GM12801 (cell line): ENCODE results near the gene TAF11.

ENCODE experiments used
- TF ChIP-seq, protein P1 (sequence below): IDR thresholded peaks from one replicate; pipeline ENCODE4 v1.5.1; 2011; ENCODE audit warnings: control low read depth; ENCODE audit not compliant: insufficient read length; ENCODE audit errors: extremely low read depth

Gene TAF11

DNA sequence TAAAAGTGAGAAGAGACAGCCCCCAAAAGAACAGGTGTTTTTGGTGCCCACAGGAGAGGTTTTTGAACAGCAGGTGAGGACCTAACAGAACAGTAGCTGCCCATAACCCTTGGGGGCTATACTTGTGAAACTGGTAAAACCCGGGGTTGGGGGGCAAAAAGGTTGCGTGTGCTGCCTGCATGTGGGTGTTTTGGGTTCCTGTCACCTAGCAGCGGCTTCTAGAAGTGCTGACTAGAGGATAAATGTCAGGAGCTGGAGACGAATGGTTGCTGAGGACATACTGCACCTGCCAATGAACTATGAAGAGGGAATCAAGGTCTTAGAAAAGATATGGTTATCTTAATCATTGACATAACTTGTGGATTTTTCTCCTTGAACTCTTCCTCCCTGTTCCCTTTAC, 16.0 kb downstream of the TAF11 start:
- TF ChIP-seq, protein P1, sequence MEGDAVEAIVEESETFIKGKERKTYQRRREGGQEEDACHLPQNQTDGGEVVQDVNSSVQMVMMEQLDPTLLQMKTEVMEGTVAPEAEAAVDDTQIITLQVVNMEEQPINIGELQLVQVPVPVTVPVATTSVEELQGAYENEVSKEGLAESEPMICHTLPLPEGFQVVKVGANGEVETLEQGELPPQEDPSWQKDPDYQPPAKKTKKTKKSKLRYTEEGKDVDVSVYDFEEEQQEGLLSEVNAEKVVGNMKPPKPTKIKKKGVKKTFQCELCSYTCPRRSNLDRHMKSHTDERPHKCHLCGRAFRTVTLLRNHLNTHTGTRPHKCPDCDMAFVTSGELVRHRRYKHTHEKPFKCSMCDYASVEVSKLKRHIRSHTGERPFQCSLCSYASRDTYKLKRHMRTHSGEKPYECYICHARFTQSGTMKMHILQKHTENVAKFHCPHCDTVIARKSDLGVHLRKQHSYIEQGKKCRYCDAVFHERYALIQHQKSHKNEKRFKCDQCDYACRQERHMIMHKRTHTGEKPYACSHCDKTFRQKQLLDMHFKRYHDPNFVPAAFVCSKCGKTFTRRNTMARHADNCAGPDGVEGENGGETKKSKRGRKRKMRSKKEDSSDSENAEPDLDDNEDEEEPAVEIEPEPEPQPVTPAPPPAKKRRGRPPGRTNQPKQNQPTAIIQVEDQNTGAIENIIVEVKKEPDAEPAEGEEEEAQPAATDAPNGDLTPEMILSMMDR: no peak

DNA sequence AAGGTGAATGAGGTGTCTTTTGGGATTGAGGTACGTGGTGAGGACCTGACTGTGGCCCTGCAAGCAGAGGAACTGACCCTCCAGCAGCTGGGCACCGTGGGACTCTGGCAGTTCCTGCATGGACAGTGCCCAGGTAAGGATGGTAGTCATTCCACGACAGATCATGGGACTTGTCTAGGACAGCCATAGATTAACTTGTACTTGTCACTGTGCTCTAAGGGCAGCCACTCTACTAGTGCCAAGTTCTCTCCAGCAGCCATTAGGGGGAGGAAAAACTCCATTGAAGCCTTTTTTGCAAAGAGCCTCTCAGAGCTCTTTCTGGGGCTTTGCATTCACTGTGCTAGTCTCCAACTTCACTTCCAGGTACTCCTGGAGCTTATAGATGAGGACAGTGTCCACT, 20.4 kb downstream of the TAF11 start:
- TF ChIP-seq, protein P1: no peak

DNA sequence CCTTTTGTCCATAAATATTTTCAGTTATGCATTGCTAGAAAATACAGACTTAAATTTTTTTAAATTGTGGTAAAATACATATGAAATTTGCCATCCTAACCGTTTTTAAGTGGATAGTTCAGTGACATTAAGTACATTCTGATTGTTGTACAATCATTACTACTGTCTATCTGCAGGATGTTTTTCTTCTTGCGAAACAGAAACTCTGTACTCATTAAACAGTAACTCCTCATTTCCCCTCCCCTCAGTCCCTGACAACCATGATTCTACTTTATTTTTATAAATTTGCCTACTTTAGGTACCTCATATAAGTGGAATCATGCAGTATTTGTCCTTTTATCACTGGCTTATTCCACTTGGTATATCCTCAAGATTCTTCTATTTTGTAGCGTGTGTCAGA, 21.3 kb downstream of the TAF11 start:
- TF ChIP-seq, protein P1: no peak

DNA sequence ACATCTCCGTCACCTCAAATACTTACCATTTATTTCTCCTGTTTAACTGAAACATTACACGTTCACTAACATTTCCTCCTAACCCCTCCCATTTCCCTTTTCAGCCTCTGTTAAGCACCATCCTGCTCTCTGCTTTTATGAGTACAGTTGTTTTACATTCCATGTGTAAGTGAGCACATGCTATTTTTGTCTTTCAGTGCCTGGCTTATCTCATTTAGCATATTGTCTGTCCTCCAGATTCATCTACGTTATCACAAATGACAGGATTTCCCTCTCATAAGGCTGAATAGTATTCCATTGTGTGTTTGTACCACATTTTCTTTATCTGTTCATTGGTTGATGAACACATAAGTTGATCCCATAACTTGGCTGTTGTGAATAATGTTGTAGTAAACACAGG, 22.7 kb downstream of the TAF11 start:
- TF ChIP-seq, protein P1: no peak

DNA sequence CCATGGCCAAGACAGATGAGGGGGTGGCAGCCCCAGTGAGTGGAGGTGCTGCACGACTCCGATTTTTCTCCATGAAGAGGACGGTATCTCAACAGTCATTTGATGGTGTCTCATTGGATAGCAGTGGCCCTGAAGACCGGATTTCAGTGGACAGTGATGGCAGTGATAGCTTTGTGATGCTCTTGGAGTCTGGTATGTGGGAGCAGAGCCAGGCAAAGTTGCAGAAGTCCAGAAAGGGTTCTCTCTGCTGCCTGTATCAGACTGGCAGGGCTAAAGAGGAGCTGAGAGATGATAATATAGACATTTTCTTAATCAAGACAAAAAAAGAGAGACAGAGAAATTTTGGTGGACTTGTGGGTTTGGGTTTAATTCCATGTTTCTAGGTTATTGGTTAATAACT, 23.8 kb downstream of the TAF11 start:
- TF ChIP-seq, protein P1: no peak

DNA sequence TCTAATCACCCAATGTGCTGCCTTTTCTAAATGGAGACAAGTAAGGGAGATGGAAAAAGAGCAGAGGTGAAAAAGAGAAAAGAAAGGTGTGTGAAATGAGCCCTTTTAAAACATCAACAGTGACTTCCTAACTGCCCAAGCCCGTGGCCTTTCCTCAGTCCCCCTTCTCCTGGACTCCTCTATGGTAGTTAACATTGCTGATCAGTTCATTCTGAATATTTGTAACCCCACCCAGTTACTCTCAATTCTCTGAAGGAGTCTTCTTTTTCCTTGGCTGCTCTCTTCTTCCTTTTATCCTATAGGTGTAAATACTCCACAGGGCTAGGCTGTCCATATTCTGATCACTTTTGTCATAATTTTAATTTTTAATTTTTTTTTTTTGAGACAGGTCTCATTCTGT, 27.1 kb downstream of the TAF11 start:
- TF ChIP-seq, protein P1: no peak

DNA sequence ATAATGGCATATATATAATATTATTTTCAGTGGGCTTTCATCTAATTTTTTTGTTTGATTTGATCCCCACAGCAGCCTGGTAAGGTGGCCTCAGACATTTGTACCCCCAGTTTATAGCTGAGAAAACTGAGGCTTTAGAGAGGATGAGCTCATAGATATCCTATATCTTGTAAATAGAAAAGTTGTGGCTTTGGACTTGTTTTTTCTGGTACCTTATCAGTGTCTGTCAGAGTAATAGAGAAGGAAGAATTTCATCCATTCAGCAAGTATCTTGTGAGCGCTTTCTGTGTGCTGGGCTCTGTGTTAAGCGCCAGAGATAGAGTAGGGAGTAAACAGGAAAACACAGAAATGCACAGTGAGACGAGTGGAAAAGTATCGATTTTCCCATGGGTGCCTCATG, 27.9 kb downstream of the TAF11 start:
- TF ChIP-seq, protein P1: no peak

DNA sequence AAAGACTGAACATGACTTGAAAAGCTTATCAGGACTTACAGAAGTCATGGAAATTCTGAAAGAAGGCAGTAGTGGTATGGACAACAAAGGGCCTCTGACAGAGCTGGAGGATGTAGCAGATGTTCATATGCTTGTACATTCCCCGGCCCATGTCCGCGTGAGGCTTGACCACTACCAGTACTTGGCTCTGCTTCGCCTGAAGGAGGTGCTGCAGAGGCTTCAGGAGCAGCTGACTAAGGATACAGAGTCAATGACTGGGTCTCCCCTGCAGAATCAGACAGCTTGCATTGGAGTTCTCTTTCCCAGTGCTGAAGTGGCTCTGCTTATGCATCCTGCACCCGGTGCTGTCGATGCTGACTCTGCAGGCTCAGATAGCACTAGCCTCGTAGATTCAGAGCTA, 29.2 kb downstream of the TAF11 start:
- TF ChIP-seq, protein P1: no peak
